ENCODE results near the gene SLC22A1. TPM values are rescaled to one million over a fixed set of nuclear protein-coding genes. Genes with fewer than 3 reads are reported as not detected.
A peak's percentile ranks its signal among the peaks of the same experiment; 100 is the strongest.
"Not testable (repeated sequence)": the region's sequence is repeated elsewhere in the genome, so short reads cannot be mapped to it uniquely, and the experiment has no call there.

SLC22A1 gene
- total RNA-seq: 0.17 TPM
- long read RNA-seq: 0 reads

DNA sequence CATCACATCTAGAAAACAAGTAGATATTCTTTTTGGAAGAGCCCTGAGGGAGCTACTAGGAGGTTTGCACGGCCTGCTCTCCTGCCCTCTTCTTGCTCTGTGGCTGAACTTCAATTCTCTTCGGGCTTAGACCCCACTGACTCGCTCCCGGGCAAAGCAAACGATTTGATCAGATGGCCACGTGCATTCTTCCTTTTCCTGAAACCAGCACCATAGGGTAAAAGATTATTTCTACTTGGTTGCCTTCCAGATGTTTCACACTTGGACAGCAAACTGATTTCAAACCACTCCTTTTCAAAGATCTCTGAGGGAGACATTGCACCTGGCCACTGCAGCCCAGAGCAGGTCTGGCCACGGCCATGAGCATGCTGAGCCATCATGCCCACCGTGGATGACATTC, at the start of gene SLC22A1:
SLC22A1 (plus strand) TSS at position 258 of the 400 bp plus-strand sequence; CDS start at position 379, 121 bp downstream.
- intact Hi-C loops (cut with micrococcal nuclease): no loop called here
- ATAC-seq (no peak), DNase-seq (no peak)

DNA sequence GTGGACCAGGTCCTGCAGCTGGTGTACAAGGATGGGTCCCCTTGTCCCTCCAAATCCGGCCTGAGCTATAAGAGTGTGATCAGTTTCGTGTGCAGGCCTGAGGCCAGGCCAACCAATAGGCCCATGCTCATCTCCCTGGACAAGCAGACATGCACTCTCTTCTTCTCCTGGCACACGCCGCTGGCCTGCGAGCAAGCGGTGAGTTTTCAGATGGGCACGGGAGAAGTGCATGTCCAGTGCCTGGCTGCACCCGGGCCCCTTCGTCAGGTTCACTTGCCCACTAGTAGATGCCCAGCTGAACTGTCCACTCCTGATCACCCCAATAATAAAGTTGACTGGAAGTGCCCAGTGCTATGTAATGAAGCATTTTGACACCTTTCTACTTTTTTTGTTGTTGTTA, 48.3 kb upstream of the SLC22A1 start:
- intact Hi-C loops (cut with micrococcal nuclease): no loop called here
- ATAC-seq: no peak
- DNase-seq: no peak

DNA sequence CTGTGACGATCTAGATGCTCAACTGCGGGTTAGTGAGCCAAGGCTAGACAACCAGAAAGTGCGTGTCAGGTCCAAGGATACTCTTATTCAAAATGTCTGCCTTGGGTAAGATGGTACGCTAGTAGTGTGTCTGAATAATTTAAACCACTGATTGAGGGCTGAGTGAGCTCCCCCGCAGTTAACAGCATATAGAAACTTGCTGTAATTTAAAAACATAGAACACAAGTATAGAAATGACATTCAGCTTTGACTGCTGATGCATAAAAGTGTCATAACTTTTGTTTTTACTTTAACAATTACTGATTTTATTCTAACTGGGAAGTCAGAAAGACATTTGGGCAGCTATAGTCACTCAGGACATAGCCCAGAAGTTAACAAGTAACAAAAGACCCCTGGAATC, 45.6 kb upstream of the SLC22A1 start:
- DNase-seq (no peak), ATAC-seq (no peak)
- intact Hi-C loops (cut with micrococcal nuclease): no loop called here

DNA sequence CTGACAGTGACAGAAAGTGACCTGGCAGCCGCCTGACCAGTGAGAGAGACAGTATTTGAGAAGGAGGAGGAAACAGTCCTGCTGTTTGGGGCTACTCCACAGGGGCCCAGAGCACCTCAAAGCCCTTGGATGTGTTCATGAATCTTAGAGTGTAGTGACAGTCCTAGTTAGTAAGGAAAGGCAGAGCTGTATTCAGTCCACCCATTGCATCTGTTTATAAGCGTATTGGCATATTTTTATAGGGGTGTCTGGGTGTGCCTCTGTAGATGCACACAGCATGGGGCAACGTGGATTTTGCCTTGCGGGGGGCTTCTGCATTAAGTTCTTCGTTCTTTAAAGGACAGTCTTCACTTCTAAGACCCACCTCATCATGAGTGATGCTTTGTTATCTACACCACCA, 44.6 kb upstream of the SLC22A1 start:
- ATAC-seq: no peak
- no peak for DNase-seq
- intact Hi-C loops (cut with micrococcal nuclease): no loop called here

DNA sequence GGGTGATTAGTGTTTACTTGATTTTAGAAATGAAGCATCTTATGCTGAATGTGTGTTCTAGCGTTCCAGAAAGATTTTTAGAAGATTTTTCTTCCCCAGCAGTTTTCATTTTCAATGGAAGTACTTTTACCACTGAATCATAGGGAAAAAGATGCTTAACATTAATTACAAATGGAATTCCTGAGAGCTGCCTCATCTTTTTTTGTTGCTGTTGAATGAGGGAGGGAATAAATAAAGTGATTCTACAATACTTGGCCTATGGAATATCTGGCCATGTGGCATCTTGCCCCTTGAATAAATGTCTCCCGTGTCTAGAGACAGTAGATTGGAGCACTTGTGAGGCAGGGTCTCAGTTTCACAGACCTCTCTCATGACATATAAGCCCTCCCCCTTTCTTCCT, 44.1 kb upstream of the SLC22A1 start:
- intact Hi-C loops (cut with micrococcal nuclease): no loop called here
- ATAC-seq (no peak), DNase-seq (no peak)

GRCh38 chr6:160078883-160079685, 42.5 kb upstream of the SLC22A1 start:
- DNase-seq: no peak
- intact Hi-C loops (cut with micrococcal nuclease): no loop called here
- ATAC-seq: no peak

GRCh38 chr6:160079686-160080043, 42.0 kb upstream of the SLC22A1 start:
- intact Hi-C loops (cut with micrococcal nuclease): no loop called here
- ATAC-seq: no peak
- no peak for DNase-seq

- no peak for ATAC-seq
- no peak for DNase-seq
- intact Hi-C loops (cut with micrococcal nuclease): no loop called here
Measured at GRCh38 chr6:160080097-160080496, 41.5 kb upstream of the SLC22A1 start.

DNA sequence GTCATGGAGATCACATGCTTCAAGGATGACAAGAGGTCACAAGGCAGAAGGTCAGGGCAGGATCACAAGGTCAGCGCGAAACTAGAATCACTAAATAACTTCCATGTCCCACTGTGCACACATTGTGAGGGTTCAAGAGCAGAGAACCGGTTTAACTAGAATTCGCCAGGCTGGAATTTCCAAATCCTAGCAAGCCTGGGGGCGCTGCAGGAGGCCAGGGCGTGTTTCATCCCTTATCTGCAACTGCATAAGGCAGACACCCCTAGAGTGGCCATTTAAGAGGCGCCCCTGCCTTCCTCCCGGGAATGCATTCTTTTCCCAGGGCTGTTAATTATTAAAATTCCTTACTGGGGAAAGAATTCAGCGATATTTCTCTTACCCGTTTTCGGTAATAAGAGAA, 40.2 kb upstream of the SLC22A1 start:
- ATAC-seq (no peak), DNase-seq (no peak)
- intact Hi-C loops (cut with micrococcal nuclease): no loop called here

- no peak for ATAC-seq
- no peak for DNase-seq
- intact Hi-C loops (cut with micrococcal nuclease): no loop called here
Measured at GRCh38 chr6:160082627-160083026, 39.0 kb upstream of the SLC22A1 start.

DNA sequence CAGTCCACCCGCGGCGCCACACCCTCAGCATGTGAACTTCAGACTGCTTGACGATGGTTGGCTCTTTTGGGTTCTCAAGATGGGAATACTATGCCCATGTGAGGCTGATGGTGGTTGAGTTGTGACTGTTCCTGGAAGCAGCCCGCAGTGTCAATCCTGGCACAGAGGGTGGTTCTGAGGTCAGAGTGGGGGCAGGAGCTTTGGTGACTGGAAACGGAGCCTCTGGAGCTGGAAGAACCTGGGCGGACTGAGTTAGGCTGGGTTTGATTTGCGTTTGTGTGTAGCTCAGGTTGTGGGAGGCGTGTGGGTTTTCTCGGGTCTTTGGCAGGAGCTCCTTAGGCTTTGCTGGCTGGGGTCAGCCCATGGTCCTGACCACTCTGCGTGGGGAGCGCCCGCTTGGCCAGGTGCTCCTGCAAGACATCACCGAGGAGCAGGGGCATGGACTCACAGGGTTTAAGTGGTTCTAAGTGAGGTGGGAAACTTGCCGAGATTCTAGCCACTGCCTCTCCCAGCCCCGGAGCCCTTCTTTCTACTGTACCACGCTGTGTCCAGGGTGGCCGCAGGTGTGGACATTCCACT, 37.3 kb upstream of the SLC22A1 start:
- intact Hi-C loops (cut with micrococcal nuclease): no loop called here
- ATAC-seq (no peak), DNase-seq (no peak)

GRCh38 chr6:160085226-160085625, 36.4 kb upstream of the SLC22A1 start:
- ATAC-seq (no peak), DNase-seq (no peak)
- intact Hi-C loops (cut with micrococcal nuclease): no loop called here

GRCh38 chr6:160085713-160086505, 35.7 kb upstream of the SLC22A1 start:
- DNase-seq (no peak), ATAC-seq (no peak)
- intact Hi-C loops (cut with micrococcal nuclease): no loop called here

DNA sequence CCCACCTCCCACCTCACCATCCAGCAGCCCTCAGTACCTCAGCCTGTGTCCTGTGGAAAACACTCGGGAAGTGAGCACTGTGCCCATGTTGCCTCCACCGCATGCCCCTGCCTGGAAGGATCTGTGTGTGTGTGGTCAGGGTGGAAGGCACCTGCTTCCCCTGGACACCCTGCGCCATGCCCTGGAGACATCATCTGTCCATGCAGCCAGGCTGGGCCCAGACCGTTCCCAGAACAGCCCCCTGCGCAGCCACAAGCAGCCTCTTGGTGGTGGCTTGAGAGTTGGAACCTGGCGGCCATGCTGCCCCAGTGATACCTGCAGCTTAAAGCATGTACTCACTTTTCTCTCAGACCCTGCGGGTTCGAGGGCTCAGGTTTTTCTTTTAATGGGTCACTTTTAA, 34.9 kb upstream of the SLC22A1 start:
- ATAC-seq: no peak
- intact Hi-C loops (cut with micrococcal nuclease): no loop called here
- no peak for DNase-seq

DNA sequence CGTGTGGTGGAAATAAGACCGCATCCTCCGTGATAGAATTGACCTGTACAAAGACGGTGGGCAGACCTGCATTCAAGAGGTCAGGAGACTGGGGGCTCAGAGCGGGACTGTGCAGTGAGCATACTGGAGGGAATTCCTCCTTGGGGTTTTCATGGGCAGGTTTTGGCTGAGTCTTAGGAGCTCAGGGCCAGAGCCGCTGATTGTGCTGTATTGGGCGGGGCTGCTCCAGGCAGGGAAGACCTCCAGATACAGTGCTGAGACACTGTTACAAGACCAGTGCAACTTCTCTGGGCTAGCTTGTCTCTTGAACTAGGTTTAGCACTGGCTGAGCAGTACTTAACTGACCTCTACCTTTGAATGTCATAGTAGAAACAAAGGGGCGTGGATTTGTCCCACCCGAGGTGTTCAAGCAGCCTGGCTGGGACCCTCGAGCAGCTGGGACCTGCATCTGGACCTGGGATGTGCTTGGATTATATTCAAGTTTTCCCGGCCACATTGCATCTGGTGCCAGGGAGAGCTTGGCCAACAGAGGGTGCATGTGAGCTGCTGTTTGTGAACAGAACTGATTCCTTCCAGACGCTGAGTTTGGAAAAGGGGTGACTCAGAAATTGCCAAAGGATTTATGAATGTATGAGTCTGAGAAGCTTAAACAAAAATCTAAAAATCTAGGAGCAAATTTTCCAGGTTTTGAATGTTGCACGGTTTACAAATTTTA, 33.4 kb upstream of the SLC22A1 start:
- DNase-seq (peak; percentile 71), ATAC-seq (peak; percentile 78)
- intact Hi-C loops (cut with micrococcal nuclease): no loop called here

- ATAC-seq: no peak
- intact Hi-C loops (cut with micrococcal nuclease): no loop called here
- DNase-seq: no peak
Measured at GRCh38 chr6:160088784-160089533, 32.7 kb upstream of the SLC22A1 start.

GRCh38 chr6:160089534-160089897, 32.1 kb upstream of the SLC22A1 start:
- intact Hi-C loops (cut with micrococcal nuclease): no loop called here
- no peak for DNase-seq

DNA sequence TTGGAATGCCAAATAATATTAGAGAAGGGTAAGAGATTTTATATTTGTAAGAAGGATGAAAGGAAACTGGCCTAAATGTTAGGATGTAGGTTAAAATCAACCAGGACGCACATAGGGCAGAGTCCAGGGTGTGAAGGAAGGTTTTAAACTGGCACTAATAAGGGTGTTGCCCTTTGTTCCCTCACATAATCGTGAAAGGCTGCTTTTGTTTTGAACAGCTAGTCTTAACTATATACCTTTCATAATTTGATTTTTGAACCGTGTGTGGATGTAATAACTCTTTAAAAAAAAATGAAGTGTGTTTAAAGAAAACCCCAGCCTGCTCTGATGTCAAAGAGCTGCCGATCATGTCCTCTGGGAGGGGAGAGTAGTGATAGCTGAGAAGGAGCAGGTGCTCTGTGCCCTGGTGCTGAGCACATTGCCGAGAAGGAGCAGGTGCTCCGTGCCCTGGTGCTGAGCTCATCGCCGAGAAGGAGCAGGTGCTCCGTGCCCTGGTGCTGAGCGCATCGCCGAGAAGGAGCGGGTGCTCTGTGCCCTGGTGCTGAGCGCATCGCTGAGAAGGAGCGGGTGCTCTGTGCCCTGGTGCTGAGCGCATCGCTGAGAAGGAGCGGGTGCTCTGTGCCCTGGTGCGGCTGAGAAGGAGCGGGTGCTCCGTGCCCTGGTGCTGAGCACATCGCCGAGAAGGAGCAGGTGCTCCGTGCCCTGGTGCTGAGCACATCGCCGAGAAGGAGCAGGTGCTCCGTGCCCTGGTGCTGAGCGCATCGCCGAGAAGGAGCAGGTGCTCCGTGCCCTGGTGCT, 31.0 kb upstream of the SLC22A1 start:
- intact Hi-C loops (cut with micrococcal nuclease); ATAC-seq; DNase-seq: not testable (repeated sequence)

More at GRCh38 chr6:160089534-160089897, 32.1 kb upstream of the SLC22A1 start:
- no peak for ATAC-seq
